Ascending aorta (tissue), 2 donors: ENCODE data around the gene NRSN1. TPM values are rescaled to one million over a fixed set of nuclear protein-coding genes. Genes with fewer than 3 reads are reported as not detected.

Experiments used
- DNase-seq, 2 donors: peaks; one replicate each; pipeline ENCODE4 v3.0.0-alpha.2; 2019; ENCODE audit warnings: low spot score in 2 of 2
- H3K27ac ChIP-seq, 2 donors: fragments of 200-600 bp; sonication (generic); one replicate each; pipeline ENCODE4 v1.5.1; 2016 to 2017; ENCODE audit warnings: mild to moderate bottlenecking in 1 of 2
- H3K27me3 ChIP-seq: fragments of 200-600 bp; sonication (generic); one replicate; pipeline ENCODE4 v1.5.1; 2017
- H3K36me3 ChIP-seq, 2 donors: fragments of 200-600 bp; sonication (generic); one replicate each; pipeline ENCODE4 v1.5.1; 2016
- H3K4me1 ChIP-seq, 2 donors: fragments of 200-600 bp; sonication (generic); one replicate each; pipeline ENCODE4 v1.5.1; 2016 to 2017; ENCODE audit warnings: mild to moderate bottlenecking in 1 of 2
- H3K4me3 ChIP-seq, 2 donors: fragments of 200-600 bp; sonication (generic); one replicate each; pipeline ENCODE4 v1.5.1; 2016 to 2017; ENCODE audit warnings: mild to moderate bottlenecking in 1 of 2
- H3K9me3 ChIP-seq, 2 donors: fragments of 200-600 bp; sonication (generic); one replicate each; pipeline ENCODE4 v1.5.1; 2016
- intact Hi-C: fragments of 100-400 bp; cut with DNase I; formaldehyde crosslinking; loops from one replicate; pipeline ENCODE4 v1.15.1; 2023
- total RNA-seq: library from RNA; depleted of rRNA; stranded (reverse); fragments of >200 nt; gene quantifications from one replicate; pipeline ENCODE4 v1.1.0, GENCODE V29; 2016
- TF ChIP-seq, protein P1 (sequence below), 3 experiments: fragments of 200-600 bp in 2 of 3; fragments of 450-650 bp in 1 of 3; sonication (generic) in 2 of 3; IDR thresholded peaks; one replicate each; pipeline ENCODE4 v1.5.1; 2016 to 2019; ENCODE audit warnings: antibody characterized with exemption in 3 of 3, mild to moderate bottlenecking in 1 of 3, moderate library complexity in 1 of 3

NRSN1 gene
- total RNA-seq, 1 donor from 2014 or later = not detected

DNA sequence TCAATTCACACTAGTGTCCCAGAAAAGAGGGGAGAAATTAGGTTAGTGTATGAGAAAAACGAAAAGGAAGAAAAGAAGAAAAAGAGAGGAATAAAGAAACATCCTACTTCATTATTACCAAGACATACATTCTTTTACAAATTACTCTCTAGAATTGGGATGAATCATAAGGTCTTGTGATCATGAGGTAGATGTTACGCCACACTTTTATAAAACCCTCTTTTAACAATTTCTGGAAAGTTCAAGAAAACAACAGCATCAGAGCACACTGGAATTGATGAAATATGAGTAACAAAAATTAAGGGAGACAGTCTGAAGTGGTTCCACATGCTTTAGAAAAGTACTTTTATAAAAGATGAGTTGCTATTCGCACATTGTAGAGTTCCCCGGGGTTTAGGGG is 32.6 kb upstream of the NRSN1 start:
- no peaks in the 10 kb centered on the region for H3K27me3 ChIP-seq
- TF ChIP-seq, protein P1, sequence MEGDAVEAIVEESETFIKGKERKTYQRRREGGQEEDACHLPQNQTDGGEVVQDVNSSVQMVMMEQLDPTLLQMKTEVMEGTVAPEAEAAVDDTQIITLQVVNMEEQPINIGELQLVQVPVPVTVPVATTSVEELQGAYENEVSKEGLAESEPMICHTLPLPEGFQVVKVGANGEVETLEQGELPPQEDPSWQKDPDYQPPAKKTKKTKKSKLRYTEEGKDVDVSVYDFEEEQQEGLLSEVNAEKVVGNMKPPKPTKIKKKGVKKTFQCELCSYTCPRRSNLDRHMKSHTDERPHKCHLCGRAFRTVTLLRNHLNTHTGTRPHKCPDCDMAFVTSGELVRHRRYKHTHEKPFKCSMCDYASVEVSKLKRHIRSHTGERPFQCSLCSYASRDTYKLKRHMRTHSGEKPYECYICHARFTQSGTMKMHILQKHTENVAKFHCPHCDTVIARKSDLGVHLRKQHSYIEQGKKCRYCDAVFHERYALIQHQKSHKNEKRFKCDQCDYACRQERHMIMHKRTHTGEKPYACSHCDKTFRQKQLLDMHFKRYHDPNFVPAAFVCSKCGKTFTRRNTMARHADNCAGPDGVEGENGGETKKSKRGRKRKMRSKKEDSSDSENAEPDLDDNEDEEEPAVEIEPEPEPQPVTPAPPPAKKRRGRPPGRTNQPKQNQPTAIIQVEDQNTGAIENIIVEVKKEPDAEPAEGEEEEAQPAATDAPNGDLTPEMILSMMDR (IDR thresholded peaks at IDR 0.05) = no peak
- H3K27ac ChIP-seq = no peak overlapping the region
- H3K4me3 ChIP-seq = no peak overlapping the region
- intact Hi-C loops = no loop called here
- no peaks in the 10 kb centered on the region for H3K36me3 ChIP-seq
- no peaks in the 10 kb centered on the region for H3K9me3 ChIP-seq
- DNase-seq = no peak
- H3K4me1 ChIP-seq = no peaks in the 10 kb centered on the region

DNA sequence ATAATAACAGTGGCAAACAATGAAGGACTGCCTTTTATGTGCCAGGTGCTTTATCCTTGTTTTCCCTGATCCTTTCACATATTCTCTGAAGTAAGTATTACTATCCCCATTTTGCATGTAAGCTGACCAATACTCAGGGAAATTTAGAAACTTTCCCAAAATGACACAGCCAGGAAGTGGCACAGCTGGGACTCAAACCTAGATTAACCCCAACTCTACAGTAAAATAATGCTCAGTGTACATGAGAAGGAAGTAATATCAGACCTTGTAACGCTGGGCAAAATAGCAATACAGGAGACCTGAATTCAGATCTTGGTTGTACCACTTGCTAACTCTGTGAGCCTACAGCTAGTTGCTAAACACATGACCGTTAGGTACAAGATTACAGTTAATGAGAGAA is 26.8 kb upstream of the NRSN1 start:
- no peaks in the 10 kb centered on the region for H3K36me3 ChIP-seq
- intact Hi-C loops = no loop called here
- TF ChIP-seq, protein P1 (IDR thresholded peaks at IDR 0.05) = no peak

DNA sequence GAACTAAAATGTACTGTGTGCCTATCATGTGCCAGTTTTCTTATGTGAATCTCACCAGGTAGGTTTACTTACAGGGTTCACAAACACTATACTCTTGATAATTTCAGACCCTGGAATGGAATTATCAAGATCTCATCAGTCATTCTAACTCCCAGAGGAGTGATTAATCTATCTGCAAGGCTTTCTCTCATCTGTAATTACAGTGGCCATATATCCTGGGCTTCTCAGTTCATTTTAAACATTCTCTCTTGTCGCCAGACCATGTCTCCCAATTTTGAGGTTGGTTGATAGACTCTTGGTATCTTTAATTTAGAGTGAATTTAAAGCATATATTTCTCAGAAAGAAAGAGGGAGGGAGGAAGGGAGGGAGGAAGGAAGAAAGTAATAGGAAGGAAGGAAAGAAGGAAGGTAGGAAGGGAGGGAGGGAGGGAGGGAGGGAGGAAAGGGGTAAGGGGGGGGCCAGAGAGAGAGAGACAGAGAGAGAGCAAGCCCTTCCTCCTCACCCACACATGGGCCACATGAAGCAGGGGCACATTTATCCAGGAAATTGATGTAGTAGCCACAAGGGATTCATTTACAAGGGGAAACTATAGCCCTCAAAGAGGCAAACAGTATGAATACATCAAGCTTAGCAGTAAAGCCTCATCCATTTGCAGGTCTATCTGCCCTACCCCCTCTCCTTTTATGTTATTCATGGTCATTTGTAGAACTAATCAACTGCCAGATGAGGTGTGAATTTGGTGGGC is 25.8 kb upstream of the NRSN1 start:
- no peaks in the 10 kb centered on the region for H3K4me1 ChIP-seq
- no peaks in the 10 kb centered on the region for H3K9me3 ChIP-seq

More for the DNA sequence above, 26.8 kb upstream of the NRSN1 start:
- Histone ChIP-seq H3K27ac (no peak overlapping the region), H3K27me3 (no peaks in the 10 kb centered on the region), H3K9me3 (no peaks in the 10 kb centered on the region), H3K4me1 (no peaks in the 10 kb centered on the region), H3K4me3 (no peak overlapping the region)
- no peak for DNase-seq

DNA sequence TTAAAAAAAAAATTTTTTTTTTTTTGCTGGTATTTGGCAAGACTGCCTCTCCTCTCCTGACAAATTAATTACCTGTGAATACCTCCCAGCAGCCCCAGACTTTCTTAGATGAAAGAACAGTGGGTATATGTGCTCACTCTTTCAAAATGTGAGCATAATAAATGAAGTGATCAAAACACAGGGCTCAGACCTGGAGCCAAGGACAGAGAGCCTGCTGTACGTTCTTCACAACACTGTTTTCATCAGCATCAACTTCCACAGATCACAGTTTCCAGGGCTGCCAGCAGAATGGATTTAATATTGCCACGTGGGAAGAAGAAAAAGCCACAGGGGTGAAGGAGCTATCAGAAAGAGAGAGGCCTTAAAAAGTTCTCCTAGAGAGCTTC is 25.3 kb upstream of the NRSN1 start:
- no peaks in the 10 kb centered on the region for H3K9me3 ChIP-seq
- no peaks in the 10 kb centered on the region for H3K27me3 ChIP-seq
- H3K4me1 ChIP-seq = no peaks in the 10 kb centered on the region
- H3K27ac ChIP-seq = no peak overlapping the region
- no peak overlapping the region for H3K4me3 ChIP-seq
- H3K36me3 ChIP-seq = no peaks in the 10 kb centered on the region
- DNase-seq = no peak
- TF ChIP-seq, protein P1 (IDR thresholded peaks at IDR 0.05) = no peak
- intact Hi-C loops = no loop called here

More for the DNA sequence above, 25.8 kb upstream of the NRSN1 start:
- DNase-seq = no peak
- intact Hi-C loops = no loop called here
- no peaks in the 10 kb centered on the region for H3K27me3 ChIP-seq
- H3K4me3 ChIP-seq = no peak overlapping the region
- TF ChIP-seq, protein P1 (IDR thresholded peaks at IDR 0.05) = no peak
- no peak overlapping the region for H3K27ac ChIP-seq
- H3K36me3 ChIP-seq = no peaks in the 10 kb centered on the region

DNA sequence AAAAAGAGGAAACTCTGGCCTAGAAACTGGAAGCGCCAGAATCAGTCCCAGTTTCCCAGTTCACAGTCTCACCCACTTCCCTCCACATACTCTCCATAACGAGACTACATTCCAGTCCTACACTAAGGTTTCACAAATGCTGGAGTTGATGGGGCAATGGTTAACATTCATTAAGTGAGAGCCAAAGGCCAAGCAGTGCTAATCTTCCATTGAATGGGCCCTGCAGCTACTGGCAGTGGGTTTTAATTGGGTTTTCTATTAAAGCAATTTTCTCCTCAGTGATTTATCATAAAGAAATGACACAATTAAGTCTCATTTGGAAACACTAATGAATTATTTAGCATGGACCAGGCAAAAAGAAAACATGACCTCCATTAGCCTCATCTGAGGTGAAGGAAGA is 20.8 kb upstream of the NRSN1 start:
- TF ChIP-seq, protein P1 (IDR thresholded peaks at IDR 0.05) = no peak
- no peak overlapping the region for H3K27ac ChIP-seq
- H3K9me3 ChIP-seq = no peaks in the 10 kb centered on the region
- DNase-seq = no peak
- H3K4me1 ChIP-seq = no peaks in the 10 kb centered on the region
- H3K4me3 ChIP-seq = no peak overlapping the region
- no peaks in the 10 kb centered on the region for H3K27me3 ChIP-seq
- no peaks in the 10 kb centered on the region for H3K36me3 ChIP-seq
- intact Hi-C loops = no loop called here
